GM19238 (cell line): ENCODE data around the gene PIP5K1B.

Source experiments
- DNase-seq: peaks from one replicate; pipeline ENCODE4 v3.0.0; 2011; ENCODE audit warnings: low spot score; ENCODE audit not compliant: insufficient read length

Gene PIP5K1B

DNA sequence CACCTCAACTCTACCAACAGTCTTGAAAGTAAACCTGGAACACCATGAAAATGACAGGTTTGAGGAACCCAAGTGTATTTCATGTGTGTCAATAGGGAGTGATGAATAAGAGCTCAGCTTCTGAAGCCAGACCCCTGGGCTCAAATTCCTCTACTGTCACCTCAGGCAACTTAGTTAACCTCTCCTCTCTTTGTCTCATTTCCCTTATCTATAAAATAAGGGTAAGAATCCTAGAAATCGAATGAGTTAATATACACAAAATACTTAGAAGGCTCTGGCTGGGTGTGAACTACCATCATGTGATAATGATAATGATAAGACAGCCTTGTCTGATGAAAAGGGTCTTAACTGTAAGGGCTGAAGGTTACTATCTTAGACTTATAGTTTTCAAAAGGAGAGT, 66.3 kb downstream of the PIP5K1B start:
- DNase-seq, result no peak

DNA sequence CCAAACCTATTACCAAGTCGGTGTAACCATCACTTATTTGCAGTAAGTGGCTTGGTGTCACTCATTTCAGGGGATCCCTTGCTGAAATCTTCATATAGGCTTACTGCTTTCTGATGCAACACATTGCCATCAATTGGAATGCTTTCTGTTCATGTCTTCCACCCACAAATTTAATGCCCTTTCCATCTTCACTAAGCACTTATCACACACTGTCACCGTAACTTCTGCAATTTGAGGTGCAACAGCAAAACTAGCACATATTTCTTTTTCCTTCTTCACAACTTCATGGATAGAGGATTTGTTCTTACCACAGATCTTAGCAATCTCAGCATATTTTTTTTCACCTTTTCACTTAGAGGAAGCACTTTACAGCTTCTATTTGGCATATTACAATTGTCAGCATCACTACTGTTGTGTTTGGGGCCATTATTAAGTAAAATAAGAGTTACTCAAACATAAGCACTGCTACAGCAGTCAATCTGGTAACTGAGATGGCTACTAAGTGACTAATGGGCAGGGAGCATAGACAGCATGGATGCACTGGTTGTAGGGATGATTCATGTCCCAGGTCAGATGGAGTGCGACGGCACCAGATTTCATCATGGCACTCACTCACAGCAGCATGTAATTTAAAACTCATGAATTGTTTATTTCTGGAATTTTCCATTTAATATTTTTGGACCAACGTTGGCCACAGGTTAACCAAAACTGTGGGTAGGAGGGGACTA, 70.1 kb downstream of the PIP5K1B start:
- DNase-seq, result no peak

DNA sequence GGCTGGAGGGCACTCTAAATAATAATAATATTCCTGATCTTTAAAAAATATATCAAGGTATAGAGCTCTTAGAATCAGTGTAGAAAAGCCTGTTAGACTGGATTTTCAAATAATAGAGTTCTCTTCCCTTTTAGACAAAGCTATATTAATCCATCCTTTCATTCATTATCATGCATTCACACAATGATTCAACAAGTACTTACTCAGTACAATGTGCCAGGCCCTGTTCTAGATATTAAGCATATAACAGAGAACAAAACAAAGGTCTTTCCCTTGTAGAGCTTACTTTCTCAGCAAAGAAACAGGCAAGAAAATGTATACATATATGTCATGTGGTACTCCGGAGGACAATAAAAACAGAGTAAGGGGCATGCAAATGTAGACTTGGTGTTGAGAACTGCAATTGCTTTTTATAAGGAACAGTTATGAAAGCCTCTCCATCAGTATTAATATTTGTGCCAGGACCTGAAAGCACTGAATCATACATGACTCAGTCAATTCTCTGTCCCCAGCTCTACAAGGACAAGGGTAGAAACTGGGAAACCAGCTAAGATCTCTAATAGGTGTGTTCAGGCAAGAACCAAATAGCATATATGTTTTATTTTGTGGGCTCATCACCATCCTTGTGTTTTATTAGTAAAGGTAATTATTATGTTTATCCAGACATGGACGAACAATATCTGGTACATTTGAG, 72.2 kb downstream of the PIP5K1B start:
- DNase-seq, result no peak

DNA sequence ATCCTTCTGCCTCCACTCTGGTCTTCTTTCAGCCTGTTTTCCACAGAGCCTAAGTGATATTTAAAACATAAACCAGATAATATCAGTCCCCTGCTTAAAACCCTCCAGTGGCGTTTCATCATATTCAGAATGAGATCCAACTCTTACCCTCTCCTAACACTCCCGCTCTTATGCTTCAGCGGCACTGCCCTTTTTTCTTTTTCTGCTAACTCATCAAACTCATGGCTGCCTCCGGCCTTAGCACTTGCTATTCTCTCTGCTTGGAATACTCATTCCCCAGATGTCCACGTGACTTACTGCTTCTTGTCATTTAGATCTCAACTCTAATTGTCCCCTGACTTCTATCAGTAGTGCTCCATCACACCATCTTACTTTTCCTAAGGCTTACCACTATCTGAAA, 73.6 kb downstream of the PIP5K1B start:
- DNase-seq, result no peak

DNA sequence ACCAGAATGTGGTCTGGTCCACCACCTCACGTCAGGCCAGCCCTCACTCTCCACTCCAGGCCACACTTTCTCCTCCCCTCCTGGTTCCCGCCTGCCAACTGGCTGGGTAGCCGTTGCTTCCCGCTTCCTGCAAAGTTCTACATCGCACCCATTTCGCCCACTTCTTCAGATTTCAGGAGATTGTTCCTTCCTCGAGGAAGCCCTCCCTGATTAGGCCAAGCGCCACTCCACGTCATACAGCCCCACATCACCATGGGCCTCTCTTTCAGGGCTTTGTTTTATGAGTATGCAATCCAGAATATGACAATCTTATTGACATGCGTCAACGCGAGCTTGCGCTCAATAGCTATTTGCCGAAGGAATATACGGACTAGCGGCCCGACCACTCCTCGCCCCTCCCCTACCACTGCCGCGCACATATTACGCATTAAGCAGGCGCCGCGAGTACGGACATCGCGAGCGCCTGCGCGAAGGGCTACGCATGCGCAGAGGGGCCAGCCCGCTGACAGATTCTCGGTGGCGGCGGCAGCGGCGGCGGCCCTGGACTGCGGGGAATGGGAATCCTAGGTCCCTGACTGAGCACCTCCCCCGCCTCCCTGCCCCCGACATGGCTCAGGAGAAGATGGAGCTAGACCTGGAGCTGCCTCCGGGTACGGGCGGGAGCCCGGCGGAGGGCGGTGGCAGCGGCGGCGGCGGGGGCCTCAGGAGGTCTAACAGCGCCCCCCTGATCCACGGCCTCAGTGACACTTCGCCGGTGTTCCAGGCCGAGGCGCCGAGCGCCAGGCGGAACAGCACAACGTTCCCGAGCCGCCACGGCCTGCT, 74.7 kb downstream of the PIP5K1B start:
- DNase-seq, result peak; percentile 66

DNA sequence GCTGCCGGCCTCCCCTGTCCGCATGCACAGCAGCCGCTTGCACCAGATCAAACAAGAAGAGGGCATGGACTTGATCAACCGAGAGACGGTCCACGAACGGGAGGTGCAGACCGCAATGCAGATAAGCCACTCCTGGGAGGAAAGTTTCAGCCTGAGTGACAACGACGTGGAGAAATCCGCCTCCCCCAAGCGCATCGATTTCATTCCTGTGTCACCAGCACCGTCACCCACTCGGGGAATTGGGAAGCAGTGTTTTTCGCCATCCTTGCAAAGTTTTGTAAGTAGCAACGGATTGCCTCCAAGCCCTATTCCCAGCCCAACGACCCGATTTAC, 75.3 kb downstream of the PIP5K1B start:
- no peak for DNase-seq

DNA sequence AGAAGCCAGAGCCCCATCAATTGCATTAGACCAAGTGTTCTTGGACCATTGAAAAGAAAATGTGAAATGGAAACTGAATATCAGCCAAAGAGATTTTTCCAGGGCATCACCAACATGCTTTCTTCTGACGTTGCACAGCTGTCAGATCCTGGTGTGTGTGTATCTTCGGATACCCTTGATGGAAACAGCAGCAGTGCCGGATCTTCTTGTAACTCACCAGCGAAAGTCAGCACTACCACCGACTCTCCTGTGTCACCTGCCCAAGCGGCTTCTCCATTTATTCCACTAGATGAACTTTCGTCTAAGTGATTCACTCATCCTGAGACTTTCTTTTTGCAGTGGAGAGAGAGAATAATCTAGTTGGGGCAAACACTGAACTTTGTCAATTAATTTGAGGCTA, 75.7 kb downstream of the PIP5K1B start:
- DNase-seq, result no peak

DNA sequence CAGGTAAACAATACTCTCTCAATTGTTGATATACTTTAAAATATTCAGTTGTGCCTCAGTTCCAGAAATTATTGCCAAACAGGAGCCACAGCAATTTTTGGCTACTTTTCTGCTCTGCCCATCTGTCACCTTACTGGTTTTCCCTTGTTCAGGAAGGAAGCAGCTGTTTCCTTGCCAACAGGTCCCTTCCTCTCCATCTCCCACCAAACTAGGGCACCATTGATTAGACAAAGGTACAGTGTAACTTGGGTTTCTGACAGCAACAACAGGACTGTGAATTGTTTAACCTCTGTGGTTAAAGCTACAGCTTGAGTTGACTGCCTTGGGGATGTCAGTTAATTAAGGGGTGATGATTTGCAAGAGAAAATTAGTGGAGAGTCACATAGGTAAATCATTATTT, 76.9 kb downstream of the PIP5K1B start:
- no peak for DNase-seq

DNA sequence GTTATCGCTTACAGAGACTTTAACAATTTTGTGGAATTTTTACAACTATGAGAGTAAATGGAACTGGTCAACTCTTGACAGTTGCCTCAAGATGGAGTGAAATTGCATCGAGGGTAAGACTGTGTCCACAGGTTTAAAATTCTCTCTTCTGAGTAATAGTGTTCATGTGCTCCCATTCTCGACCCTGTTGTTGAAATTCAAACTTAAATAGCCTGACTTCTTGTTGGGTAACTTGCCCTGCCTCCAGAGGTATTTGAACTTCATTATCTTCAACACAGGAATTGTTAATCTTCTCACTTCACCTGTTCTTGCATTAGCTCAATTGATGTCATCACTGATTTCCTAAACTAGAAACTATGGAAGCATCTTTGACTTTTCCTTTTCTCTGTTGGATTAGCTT, 77.5 kb downstream of the PIP5K1B start:
- no peak for DNase-seq

DNA sequence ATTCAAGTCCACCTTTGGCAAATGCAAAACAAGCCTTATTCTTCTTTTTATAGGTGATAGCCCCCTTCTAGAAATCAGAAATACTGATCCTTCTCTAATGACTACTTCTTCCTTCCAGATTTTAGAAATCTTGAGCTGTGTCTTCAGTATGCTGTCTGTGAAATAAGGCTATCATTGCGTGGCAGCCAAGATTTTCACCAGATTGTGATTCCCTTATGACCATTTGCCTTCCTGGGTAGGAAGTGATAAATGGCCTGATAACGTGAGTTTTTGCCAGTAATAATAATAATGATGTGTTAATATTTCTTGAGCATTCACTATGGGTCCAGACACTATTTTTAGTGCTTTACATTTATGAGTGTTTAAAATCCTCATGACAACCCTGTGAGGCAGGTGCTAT, 80.9 kb downstream of the PIP5K1B start:
- DNase-seq, result no peak

DNA sequence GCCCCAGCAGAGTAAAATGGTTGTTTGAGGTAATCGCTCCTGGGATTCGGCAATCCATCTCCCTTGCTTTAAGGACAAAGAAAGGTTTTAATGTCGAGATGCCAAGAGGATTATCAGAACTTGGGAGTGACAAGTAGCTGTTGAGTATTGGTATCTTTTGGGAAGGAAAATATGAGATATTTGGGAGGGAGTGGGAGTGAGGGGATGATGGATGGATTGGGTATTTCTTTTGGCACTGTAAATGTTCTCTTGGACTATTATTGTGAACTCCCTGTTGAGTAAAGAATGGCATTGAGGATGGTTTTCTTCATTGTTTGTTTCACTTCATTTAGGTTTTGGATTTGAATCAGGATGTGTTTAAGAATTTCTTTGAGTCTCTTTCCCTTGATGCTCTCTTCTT, 86.1 kb downstream of the PIP5K1B start:
- DNase-seq, result no peak

DNA sequence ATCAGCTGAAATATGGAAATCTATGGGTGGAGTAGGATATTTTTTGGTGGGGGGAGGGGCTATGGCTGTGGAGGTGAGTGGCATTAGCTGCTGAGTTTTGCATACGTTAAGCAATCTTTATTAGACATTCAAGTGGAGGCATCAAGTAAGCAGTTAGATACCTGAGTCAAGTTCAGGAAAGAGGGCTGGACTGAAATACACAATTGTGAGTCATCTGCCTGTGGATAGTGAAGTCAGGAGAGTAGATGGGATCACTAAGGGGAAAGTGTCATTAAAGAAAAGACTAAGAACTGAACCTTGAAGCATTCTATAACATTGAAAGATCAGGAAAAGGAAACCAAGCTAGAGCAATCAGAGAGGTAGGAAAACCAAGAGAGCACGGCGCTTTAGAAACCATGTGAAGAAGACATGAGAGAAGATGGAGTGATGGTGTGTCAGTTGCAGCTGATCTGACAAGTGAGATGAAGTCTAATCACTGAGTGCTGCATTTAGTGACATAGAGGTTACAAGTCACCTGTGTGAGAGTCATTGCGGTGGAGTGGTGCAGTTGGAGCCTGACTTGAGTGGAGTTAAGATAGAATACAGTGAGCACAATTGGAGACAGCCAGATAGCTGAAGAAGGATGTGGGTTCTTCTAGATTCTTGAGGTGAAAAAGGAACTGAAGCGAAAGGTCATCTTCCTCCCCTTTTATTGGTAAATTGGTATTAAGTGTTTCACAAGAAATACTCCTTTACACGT, 88.7 kb downstream of the PIP5K1B start:
- DNase-seq, result no peak

DNA sequence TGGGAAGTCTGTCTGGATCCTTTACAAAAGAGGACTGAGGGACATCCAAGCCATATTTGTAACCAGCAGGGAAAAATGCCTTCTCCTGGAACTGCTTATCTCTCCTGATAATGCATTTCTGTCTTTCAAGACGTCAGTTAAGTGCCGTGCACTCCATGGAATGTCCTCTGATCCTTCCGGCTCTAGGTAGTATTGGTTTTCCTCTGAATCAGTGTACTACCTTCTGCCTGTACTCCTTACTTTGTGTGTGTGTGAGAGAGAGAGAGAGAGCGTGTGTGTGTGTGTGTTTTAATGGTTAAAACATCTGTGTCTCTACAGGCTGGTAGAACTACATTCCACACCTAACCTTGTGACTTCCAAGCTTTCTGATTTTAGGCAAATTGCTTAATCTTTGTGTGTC, 89.9 kb downstream of the PIP5K1B start:
- DNase-seq, result no peak

DNA sequence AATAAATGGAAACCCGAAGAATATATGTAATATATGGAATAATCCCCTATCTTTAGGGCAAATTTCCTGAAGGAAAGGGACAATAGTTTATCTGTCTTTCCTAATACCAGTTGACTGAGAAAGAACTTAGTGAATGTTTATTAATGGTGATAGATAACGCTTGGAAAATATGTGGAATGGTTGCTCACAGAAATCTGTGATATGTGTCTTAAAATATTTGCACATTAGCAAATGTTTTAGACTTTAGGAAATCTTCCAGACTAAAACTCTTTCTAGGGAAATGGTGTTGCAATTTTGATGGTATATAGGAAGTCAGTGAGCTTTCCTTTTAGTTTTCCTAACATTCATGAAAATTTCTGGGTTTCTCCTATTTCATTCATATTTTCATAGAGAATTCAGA, 90.4 kb downstream of the PIP5K1B start:
- DNase-seq, result no peak

DNA sequence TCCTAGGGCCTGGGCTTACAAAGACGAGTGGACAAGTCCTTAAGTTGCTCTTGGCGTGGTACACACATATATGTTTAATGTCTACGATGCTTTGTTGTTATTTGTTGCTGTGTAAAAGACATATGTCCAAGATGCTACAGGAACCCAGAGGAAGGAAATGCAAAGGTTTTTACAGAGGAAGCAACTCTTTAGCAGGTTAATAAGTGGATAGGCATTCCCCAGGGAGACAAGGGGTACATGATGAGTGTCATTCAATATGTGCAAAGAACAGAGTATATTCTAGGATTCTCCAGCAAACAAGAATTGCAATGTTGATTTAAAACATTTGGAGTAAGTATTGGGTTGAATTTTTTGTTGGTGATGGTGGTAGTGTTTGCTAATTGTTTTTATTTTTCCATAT, 92.1 kb downstream of the PIP5K1B start:
- no peak for DNase-seq

DNA sequence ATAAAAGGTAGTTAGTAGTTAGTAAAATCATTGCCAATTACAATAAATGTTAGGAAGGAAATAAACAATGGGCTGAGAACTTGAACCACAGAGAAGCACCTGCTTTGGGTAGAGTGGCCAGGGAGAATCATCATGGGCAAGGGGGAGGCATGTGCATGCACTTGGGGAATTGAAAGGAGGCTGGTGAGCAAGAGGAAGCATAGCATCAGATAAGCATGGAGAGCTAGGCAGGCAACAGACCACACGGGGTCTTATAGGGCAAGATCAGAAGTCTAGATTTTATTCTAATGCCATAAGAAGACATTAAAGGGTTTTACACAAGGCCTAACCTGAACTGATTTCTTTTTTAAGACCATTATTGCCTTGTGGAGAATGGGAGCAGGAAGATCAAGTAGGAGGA, 93.4 kb downstream of the PIP5K1B start:
- no peak for DNase-seq

DNA sequence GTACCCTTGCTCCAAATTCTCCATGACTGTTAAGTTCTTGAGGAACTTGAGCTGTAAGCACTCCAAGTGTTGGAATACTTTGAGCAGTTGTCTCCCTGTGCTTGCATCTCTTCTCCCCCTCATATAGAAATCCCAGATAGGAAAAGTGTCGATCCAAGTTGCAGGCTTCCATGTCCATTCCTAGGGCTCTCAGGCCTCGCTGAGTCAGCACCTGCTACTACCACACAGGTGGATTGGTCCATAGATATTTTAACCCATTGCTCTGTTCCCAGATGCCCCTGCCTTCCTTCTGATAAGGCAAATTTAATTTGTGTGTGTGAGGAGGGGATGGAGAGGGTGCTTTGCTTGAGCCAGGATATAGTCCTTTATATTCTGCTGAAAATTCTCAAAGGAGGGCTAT, 95.8 kb downstream of the PIP5K1B start:
- DNase-seq, result no peak

DNA sequence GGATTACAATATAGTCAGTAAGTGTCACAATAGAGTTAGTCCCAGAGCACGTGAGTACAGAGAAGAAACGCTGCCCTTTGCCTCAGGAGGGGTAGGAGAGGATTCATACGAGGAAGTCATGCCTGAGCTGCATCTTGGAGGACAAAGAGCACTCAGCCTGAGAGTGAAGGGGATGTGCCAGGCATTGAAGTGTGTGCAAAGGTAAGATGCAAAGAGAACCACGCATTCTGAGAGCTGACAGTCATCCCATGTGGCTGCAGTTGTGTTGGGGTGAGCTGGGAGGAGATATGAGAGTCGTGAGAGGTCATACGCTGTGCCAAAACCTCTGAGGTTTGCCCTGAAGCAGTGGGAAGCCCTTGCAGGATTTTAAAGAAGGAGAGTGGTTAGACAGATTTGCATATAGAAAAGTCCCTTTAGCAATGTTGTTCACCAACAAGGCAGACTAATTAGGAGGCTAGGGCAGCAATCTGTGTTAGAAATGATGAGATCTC, 97.5 kb downstream of the PIP5K1B start:
- DNase-seq, result peak; percentile 44

DNA sequence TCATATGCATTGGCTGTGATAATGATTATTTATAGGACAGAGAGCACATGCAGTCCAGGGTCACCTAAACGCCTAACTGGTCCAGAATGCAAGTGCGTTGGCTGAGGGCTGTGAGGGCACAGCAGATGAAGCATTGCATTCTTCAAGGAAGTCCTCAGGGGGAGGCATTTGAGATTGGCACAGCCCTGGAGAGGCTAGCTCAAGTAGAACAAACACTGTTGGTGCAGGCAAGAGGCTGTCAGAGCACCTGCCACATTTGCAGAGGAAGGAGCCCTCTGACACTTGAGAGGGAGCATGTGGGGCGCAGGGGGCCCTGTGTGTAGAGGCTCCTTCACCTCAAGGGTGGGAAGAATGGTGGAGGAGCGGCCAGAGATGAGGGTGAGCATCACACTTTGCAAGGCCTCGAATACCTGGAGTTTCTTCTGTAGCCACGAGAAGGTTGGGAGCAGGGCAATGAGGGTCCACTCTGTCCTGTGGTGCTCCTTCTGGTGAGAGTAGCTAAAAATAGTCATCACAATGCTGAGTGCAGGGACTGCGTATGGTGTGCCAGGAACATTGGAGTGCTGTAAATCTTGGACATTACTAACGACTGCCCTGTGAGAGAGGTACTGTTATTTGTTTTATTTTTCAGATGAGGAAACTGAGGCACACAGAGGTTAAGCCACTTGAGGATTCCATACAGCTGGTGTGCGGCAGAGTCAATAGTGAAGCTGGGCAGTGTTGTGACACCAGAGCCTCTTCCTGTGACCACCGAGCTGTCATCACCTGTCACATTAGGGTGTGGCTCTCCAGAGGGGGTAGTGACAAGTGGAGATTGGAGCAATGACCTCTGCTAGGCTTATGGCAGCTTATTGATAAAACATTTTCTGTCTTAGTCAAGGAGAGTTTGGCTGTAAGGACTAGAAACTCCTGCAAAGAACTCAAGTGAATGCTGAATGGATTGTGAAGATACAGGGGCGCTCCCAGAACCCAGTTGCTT, 100.2 kb downstream of the PIP5K1B start:
- no peak for DNase-seq

DNA sequence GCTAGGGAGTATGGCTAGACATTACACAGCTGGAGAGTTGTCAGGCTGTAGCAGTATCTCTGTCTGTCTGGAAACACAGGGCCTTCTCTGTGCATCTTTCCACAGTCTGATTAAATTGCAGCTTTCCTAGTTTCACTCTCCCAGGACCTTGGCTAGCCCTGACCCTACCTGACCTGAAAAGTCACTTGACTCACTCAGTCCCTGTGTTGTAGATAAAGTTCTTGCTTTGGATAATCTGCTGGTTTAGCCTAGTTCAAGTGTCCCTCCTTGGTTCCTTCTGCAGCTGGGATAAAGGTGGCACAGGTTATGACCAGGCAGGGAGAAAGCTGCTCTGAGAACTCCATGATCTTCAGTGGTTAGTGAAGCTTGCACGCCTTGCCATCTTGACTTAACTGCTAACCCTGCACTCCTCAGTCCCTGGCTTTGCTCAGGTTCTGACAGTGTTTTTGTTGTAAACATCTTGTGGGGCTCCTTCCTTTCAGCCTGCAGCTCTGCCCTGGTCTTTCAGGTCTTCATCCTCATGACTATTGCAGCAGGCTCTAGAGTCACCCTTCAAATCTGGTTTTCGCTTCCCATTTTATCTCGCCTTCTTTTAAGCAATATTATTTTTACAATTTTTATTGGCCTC, 101.0 kb downstream of the PIP5K1B start:
- no peak for DNase-seq
